ENCODE data around the gene PRDX2.

Gene PRDX2

DNA sequence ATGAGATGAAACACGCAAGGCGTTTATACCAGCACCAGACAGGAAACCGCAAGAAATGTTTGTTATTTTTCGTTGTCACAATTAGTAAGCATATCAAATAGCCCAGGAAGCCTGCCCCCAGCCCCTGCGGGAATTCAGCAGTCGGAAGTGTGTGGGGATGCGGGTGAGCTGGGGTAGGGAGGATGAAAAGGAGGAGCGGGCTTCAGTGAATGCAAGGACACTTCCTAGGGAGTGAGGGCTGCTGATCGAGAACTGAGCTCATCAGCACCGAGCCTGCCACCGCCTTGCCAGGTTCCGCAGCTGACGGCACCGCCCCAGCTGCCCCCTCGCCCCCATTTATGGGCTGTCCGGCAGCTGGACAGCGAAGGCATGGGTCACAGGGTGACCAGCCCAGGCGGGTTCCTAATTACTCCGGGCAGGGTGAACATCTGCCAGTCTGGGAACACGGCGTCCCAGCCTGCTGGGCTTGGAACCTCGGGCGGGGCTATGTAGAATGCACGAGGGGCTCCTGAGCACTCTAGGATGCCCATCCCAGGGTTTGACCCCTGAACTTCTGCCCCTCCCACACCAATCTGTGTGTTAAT, 51.6 kb downstream of the PRDX2 start:
- no peak for DNase-seq

DNA sequence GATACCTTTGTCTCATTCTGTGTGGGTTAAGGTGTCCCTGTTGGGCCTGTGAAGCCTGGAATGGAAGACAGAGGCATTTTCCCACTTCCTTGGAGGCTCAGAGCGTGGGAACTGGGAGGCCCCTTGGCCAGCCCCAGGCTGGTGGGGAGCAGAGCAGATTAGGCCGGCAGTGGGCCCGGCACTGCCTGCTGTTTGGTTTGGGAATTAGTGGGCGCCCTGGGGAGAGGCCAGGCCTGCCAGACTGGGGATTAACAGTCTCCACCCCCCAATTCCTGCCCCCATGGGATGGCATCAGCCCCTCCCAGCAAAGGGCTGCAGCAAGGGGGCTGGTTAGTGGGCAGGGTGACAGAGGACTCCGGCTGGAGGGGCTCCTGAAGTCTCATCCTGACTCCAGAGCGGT, 53.1 kb downstream of the PRDX2 start:
- no peak for DNase-seq

All from NCI-H1417 treated with DMSO at 0.1 percent for 48 hours (cell line).